Stomach (tissue), 4 donors: ENCODE measurements around the gene UPK3BL2.
"Not testable (repeated sequence)": the region's sequence is repeated elsewhere in the genome, so short reads cannot be mapped to it uniquely, and the experiment has no call there.

Source experiments
- EP300 ChIP-seq: sonication (generic); formaldehyde crosslinking; IDR thresholded peaks from one replicate; pipeline ENCODE4 v1.6.1; 2017; ENCODE audit warnings: antibody characterized with exemption
- TF ChIP-seq, protein P1 (sequence below), 7 experiments: fragments of 450-650 bp in 4 of 7; fragments of 200-600 bp in 3 of 7; sonication (generic) in 3 of 7; IDR thresholded peaks; one replicate each; pipeline ENCODE4 v1.5.1; 2016 to 2019; ENCODE audit warnings: antibody characterized with exemption in 7 of 7, control low read depth in 2 of 7, mild to moderate bottlenecking in 1 of 7

DNA sequence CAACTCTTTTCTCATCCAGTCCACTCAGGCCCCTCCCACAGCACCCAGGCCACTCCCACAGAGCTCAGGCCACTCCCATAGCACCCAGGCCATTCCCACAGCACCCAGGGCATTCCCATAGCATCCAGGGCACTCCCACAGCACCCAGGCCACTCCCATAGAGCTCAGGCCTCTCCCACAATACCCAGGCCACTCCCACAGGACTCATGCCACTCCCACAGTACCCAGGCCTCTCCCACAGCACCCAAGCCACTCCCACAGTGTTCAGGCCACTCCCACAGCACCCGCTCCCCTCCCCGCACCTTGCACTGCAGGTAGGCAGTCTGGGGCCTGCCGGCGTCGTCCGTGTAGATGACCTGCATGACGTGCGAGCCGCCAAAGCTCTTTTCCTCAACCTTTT, 46.4 kb upstream of the UPK3BL2 start:
- TF ChIP-seq, protein P1, sequence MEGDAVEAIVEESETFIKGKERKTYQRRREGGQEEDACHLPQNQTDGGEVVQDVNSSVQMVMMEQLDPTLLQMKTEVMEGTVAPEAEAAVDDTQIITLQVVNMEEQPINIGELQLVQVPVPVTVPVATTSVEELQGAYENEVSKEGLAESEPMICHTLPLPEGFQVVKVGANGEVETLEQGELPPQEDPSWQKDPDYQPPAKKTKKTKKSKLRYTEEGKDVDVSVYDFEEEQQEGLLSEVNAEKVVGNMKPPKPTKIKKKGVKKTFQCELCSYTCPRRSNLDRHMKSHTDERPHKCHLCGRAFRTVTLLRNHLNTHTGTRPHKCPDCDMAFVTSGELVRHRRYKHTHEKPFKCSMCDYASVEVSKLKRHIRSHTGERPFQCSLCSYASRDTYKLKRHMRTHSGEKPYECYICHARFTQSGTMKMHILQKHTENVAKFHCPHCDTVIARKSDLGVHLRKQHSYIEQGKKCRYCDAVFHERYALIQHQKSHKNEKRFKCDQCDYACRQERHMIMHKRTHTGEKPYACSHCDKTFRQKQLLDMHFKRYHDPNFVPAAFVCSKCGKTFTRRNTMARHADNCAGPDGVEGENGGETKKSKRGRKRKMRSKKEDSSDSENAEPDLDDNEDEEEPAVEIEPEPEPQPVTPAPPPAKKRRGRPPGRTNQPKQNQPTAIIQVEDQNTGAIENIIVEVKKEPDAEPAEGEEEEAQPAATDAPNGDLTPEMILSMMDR (IDR thresholded peaks at IDR 0.05), result not testable (repeated sequence)
- not testable (repeated sequence) for TF ChIP-seq EP300
